Measurements from ENCODE around the gene ANGPT4.
"Not testable (repeated sequence)": the region's sequence is repeated elsewhere in the genome, so short reads cannot be mapped to it uniquely, and the experiment has no call there.

ANGPT4 gene

DNA sequence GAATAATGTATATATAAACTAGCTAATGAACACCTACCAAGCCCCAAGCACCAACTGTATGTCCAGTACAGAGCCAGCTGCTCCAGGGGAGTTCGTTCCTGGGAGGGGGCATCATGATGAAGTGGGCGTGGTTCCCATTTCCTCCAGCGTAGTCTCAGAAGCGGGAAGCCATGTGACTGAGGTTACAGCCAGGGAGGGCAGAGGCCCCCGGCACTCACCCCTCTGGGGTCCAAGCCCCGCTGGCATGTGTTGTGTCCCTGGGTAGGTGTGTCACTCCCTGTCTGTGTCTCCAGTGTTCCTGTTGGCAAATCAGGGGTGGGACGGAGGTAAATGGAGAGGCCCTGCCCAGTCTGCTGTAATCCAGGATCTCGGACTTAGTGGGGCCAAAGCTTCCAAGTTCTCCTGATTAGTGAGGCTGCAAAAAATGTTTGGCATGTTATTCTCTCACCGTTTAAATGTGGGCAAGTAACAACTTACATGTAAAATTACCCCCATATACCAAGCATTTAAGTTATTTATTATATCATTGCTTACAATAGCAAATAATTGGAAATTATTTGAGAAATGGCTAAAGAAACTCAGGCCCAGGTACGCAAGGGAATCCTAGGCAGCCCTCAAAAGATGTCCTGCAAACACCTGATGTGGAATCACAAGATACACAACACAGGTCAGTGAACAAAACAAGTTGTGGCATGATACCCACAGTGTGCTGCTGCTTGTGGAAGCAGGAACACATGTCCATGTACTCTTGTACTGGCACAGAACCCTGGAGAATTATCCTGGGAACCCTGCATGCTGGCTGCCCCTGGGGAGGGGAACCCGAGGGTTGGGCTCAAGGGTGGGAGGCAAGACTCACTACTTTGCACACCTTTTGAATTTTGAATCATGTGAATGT lies 60.4 kb downstream of the ANGPT4 start:
- peaks cover 15% of the 10 kb centered on the region for H3K4me1 ChIP-seq (ENCODE audit: low read length)
- no peaks in the 10 kb centered on the region for H3K9me3 ChIP-seq (ENCODE audit: insufficient read depth, low read length)
- H2AFZ ChIP-seq (ENCODE audit: low read depth, low read length): no peak overlapping the region
- no peak overlapping the region for H3K4me3 ChIP-seq (ENCODE audit: low read length)
- no peak overlapping the region for H3K4me2 ChIP-seq (ENCODE audit: low read length)
- TF ChIP-seq EZH2phosphoT487 (IDR thresholded peaks at IDR 0.05; ENCODE audit: low read depth) (no peak), CTCF (IDR thresholded peaks at IDR 0.05; ENCODE audit: low read depth, low read length) (no peak)
- no peaks in the 10 kb centered on the region for H3K79me2 ChIP-seq (ENCODE audit: low read length)
- H3K27ac ChIP-seq (ENCODE audit: low read length): no peak overlapping the region
- no peak overlapping the region for H3K9ac ChIP-seq (ENCODE audit: low read length)
- H3K27me3 ChIP-seq (ENCODE audit: low read depth, low read length): no peaks in the 10 kb centered on the region
- H3K36me3 ChIP-seq (replicated peaks; ENCODE audit: low read depth, low read length): no peaks in the 10 kb centered on the region
- 0 out of 2 replicates have a peak, but pooled peaks cover 6% of the 10 kb centered on the region for H4K20me1 ChIP-seq (ENCODE audit: insufficient read depth, low read length)

- Histone ChIP-seq H3K27me3 (ENCODE audit: low read depth, low read length) (no peaks in the 10 kb centered on the region), H3K79me2 (ENCODE audit: low read length) (no peaks in the 10 kb centered on the region), H3K27ac (ENCODE audit: low read length) (no peak overlapping the region), H2AFZ (ENCODE audit: low read depth, low read length) (no peak overlapping the region), H3K4me3 (ENCODE audit: low read length) (no peak overlapping the region), H3K9ac (ENCODE audit: low read length) (no peak overlapping the region), H4K20me1 (ENCODE audit: insufficient read depth, low read length) (0 out of 2 replicates have a peak, but pooled peaks cover 6% of the 10 kb centered on the region), H3K9me3 (ENCODE audit: insufficient read depth, low read length) (no peaks in the 10 kb centered on the region), H3K4me1 (ENCODE audit: low read length) (peaks cover 13% of the 10 kb centered on the region), H3K4me2 (ENCODE audit: low read length) (no peak overlapping the region), H3K36me3 (replicated peaks; ENCODE audit: low read depth, low read length) (no peaks in the 10 kb centered on the region)
- TF ChIP-seq CTCF (IDR thresholded peaks at IDR 0.05; ENCODE audit: low read depth, low read length) (no peak), EZH2phosphoT487 (IDR thresholded peaks at IDR 0.05; ENCODE audit: low read depth) (no peak)
Observed at GRCh38 chr20:854601-855000, 61.5 kb downstream of the ANGPT4 start.

DNA sequence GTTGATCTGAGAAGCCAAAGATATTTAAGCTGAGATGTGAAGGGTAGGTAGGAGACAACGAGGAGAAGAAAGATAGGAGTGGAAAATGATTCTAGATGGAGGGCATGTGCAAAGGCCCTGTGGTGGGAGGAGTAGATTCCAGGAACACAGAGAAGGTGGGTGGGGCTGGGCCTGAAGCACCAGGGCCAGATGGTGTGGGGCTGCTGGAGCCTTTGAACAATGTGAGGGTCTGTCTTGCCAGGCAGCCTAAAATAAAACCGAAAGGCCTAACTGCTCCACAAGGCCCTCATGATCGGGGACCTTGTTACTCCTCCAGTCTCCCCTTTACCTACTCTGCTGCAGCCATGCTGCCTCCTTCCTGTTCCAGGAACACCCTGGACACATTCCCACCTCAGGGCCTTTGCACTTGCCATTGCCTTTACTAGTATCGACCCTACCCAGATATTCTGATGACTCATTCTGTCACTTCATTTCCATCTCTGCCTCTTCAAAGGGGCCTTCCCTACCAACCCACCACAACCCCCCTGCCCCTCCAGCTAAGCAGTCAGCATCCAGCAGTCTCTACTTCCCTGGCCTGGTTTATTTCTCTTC lies 62.6 kb downstream of the ANGPT4 start:
- no peak for TF ChIP-seq CTCF (IDR thresholded peaks at IDR 0.05; ENCODE audit: low read depth, low read length)
- no peak for TF ChIP-seq EZH2phosphoT487 (IDR thresholded peaks at IDR 0.05; ENCODE audit: low read depth)
- no peaks in the 10 kb centered on the region for H3K27me3 ChIP-seq (ENCODE audit: low read depth, low read length)
- H4K20me1 ChIP-seq (ENCODE audit: insufficient read depth, low read length): 0 out of 2 replicates have a peak, but pooled peaks cover 6% of the 10 kb centered on the region
- H3K79me2 ChIP-seq (ENCODE audit: low read length): no peaks in the 10 kb centered on the region
- H2AFZ ChIP-seq (ENCODE audit: low read depth, low read length): no peak overlapping the region
- H3K4me3 ChIP-seq (ENCODE audit: low read length): no peak overlapping the region
- H3K4me1 ChIP-seq (ENCODE audit: low read length): peaks cover 6% of the 10 kb centered on the region
- no peak overlapping the region for H3K4me2 ChIP-seq (ENCODE audit: low read length)
- no peaks in the 10 kb centered on the region for H3K9me3 ChIP-seq (ENCODE audit: insufficient read depth, low read length)
- H3K9ac ChIP-seq (ENCODE audit: low read length): no peak overlapping the region
- H3K36me3 ChIP-seq (replicated peaks; ENCODE audit: low read depth, low read length): no peaks in the 10 kb centered on the region
- no peak overlapping the region for H3K27ac ChIP-seq (ENCODE audit: low read length)

DNA sequence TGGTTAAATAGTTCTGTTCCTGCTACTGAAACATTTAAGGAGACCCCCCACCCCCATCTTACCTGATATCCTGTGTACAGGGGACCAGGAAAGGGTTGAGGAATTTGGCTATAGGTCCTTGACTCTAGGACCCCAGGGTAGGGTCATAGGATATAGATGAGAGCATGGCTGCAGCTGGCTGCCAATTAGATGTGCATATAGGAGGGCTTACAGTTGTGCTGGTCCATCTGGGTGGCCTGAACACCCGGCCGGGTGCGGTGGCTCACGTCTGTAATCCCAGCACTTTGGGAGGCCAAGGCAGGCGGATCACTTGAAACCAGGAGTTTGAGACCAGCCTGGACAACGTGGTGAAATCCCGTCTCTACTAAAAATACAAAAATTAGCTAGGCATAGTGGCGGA lies 67.4 kb downstream of the ANGPT4 start:
- not testable (repeated sequence) for H3K36me3 ChIP-seq (replicated peaks; ENCODE audit: low read depth, low read length); H3K9me3 ChIP-seq (ENCODE audit: insufficient read depth, low read length); H3K4me1 ChIP-seq (ENCODE audit: low read length); H3K4me2 ChIP-seq (ENCODE audit: low read length); H3K79me2 ChIP-seq (ENCODE audit: low read length); H3K27ac ChIP-seq (ENCODE audit: low read length); H4K20me1 ChIP-seq (ENCODE audit: insufficient read depth, low read length); H3K27me3 ChIP-seq (ENCODE audit: low read depth, low read length); H3K9ac ChIP-seq (ENCODE audit: low read length); H2AFZ ChIP-seq (ENCODE audit: low read depth, low read length); H3K4me3 ChIP-seq (ENCODE audit: low read length)
